Stomach (tissue), 19 donors: ENCODE measurements around the gene OR2L2. TPM values are rescaled to one million over a fixed set of nuclear protein-coding genes. Genes with fewer than 3 reads are reported as not detected.

Experiments used
- DNase-seq, 2 donors: peaks; one replicate each; pipeline versions ENCODE4 v3.0.0 to v3.0.0-alpha.2; 2013 to 2019
- H3K27ac ChIP-seq, 5 donors: fragments of 200-600 bp in 4 of 5; sonication (generic) in 4 of 5; one replicate each; pipeline ENCODE4 v1.5.1; 2013 to 2019; ENCODE audit warnings: mild to moderate bottlenecking in 1 of 5, moderate library complexity in 1 of 5
- H3K27me3 ChIP-seq, 3 donors: fragments of 200-600 bp; sonication (generic); one replicate each; pipeline ENCODE4 v1.5.1; 2017 to 2019; ENCODE audit warnings: mixed run types in 1 of 3
- H3K36me3 ChIP-seq, 4 donors: fragments of 200-600 bp; sonication (generic); 1 replicate in 3 of 4; 2 replicates in 1 of 4; pipeline ENCODE4 v1.5.1; 2016 to 2019
- H3K4me1 ChIP-seq, 4 donors: fragments of 200-600 bp; sonication (generic); one replicate each; pipeline ENCODE4 v1.5.1; 2016 to 2019
- H3K4me3 ChIP-seq, 4 donors: fragments of 200-600 bp; sonication (generic) in 3 of 4; one replicate each; pipeline ENCODE4 v1.5.1; 2016 to 2019; ENCODE audit warnings: mild to moderate bottlenecking in 1 of 4
- H3K9me3 ChIP-seq, 4 donors: fragments of 200-600 bp; sonication (generic); one replicate each; pipeline ENCODE4 v1.5.1; 2016 to 2019
- CTCF ChIP-seq, 7 experiments: fragments of 450-650 bp in 4 of 7; fragments of 200-600 bp in 3 of 7; sonication (generic) in 3 of 7; IDR thresholded peaks; one replicate each; pipeline ENCODE4 v1.5.1; 2016 to 2019; ENCODE audit warnings: antibody characterized with exemption in 7 of 7, control low read depth in 2 of 7, mild to moderate bottlenecking in 1 of 7
- EP300 ChIP-seq: sonication (generic); formaldehyde crosslinking; IDR thresholded peaks from one replicate; pipeline ENCODE4 v1.6.1; 2017; ENCODE audit warnings: antibody characterized with exemption
- POLR2A ChIP-seq, 4 donors: fragments of 450-650 bp; IDR thresholded peaks; one replicate each; pipeline ENCODE4 v1.6.1; 2016; ENCODE audit warnings: antibody characterized with exemption in 4 of 4, control low read depth in 2 of 4, mild to moderate bottlenecking in 1 of 4, moderate library complexity in 1 of 4
- POLR2AphosphoS5 ChIP-seq, 3 donors: sonication (generic); formaldehyde crosslinking; IDR thresholded peaks; one replicate each; pipeline ENCODE4 v1.6.1; 2016; ENCODE audit warnings: antibody characterized with exemption in 3 of 3
- WGBS, 5 donors: extraction: QIAGEN DNeasy Blood & Tissue Kit in 3 of 5; methylation state at CpG; one replicate each; pipeline versions ENCODE4 v1.1.5 to v1.1.7; 2013 to 2018; 5-methylcytosine and 5-hydroxymethylcytosine counted together
- intact Hi-C: fragments of 100-400 bp; cut with DNase I; formaldehyde crosslinking; loops from one replicate; pipeline ENCODE4 v1.15.1; 2023; ENCODE audit warnings: low total_unique reads
- long read RNA-seq, 10 donors: transcript quantifications; one replicate each; lab custom pipeline, GENCODE V29; 2026
- polyA plus RNA-seq, 3 donors: library from polyadenylated mRNA; stranded (reverse); fragments of 200-250 nt; gene quantifications; one replicate each; pipeline ENCODE4 v1.2.3, GENCODE V29; 2013
- total RNA-seq, 5 donors: library from RNA; depleted of rRNA; stranded (reverse); fragments of >200 nt; gene quantifications; one replicate each; pipeline versions ENCODE4 v1.1.0 to v1.2.3, GENCODE V29; 2014 to 2016
- donor health status: healthy with polysubstance abuse.
- donor health status: Bipolar disorder and iron deficiency.
- donor health status: healthy.

The OR2L2 gene
- not detected for total RNA-seq
- not detected for polyA plus RNA-seq
- long read RNA-seq, donor 1 = 0 reads
- long read RNA-seq, donor 2 = 0 reads
- long read RNA-seq, donor 3 = 0 reads
- long read RNA-seq, donor 4 = 0 reads
- long read RNA-seq, donor 5 = 0 reads
- long read RNA-seq, donor 6 = 0 reads
- long read RNA-seq, donor 7 = 0 reads
- long read RNA-seq, donor 8 = 0 reads
- long read RNA-seq, donor 9 = 0 reads
- long read RNA-seq, donor 10 = 0 reads

- intact Hi-C loops = no loop called here
- DNase-seq = no peak
- Histone ChIP-seq H3K4me3 (no peak within 1 kb of the TSS), H3K27ac (no peak within 1 kb of the TSS), H3K9me3 (peaks cover 0 to 41% (median 24%) of the 10 kb centered on the region in 4 donors), H3K27me3 (no peaks in the 10 kb centered on the region), H3K36me3 (no peaks in the 10 kb centered on the region), H3K4me1 (no peaks in the 10 kb centered on the region)
- WGBS, 5 donors = 31 to 48% (median 38%) methylated on average over 2 of the region's 2 CpGs
- no peak for TF ChIP-seq POLR2AphosphoS5 (IDR thresholded peaks at IDR 0.05)
- TF ChIP-seq EP300 = no peak
- no peak for TF ChIP-seq CTCF (IDR thresholded peaks at IDR 0.05)
- TF ChIP-seq POLR2A (IDR thresholded peaks at IDR 0.05) = no peak
These were observed at the start of gene OR2L2 for GRCh38 chr1:248029770-248030169. Gene OR2L2 (plus strand): TSS chr1:248030070. CDS start chr1:248038268, 8,198 bp downstream.

- H3K36me3 ChIP-seq = no peaks in the 10 kb centered on the region
- peaks cover 0 to 9% (median 4%) of the 10 kb centered on the region in 4 donors for H3K9me3 ChIP-seq
- DNase-seq = no peak
- H3K4me3 ChIP-seq = no peak overlapping the region
- TF ChIP-seq POLR2AphosphoS5 (IDR thresholded peaks at IDR 0.05) (no peak), CTCF (IDR thresholded peaks at IDR 0.05) (no peak), POLR2A (IDR thresholded peaks at IDR 0.05) (no peak), EP300 (no peak)
- no peak overlapping the region for H3K27ac ChIP-seq
- intact Hi-C loops = no loop called here
- no peaks in the 10 kb centered on the region for H3K27me3 ChIP-seq
- H3K4me1 ChIP-seq = no peaks in the 10 kb centered on the region
- WGBS, 5 donors = 38 to 53% (median 43%) methylated on average over 2 of the region's 2 CpGs
These were observed 36.9 kb upstream of the OR2L2 start for GRCh38 chr1:247992986-247993385.

- intact Hi-C loops = no loop called here
- H3K4me3 ChIP-seq = no peak overlapping the region
- no peak overlapping the region for H3K27ac ChIP-seq
- no peaks in the 10 kb centered on the region for H3K36me3 ChIP-seq
- TF ChIP-seq POLR2AphosphoS5 (IDR thresholded peaks at IDR 0.05) = no peak
- TF ChIP-seq POLR2A (IDR thresholded peaks at IDR 0.05) = no peak
- no peak for TF ChIP-seq EP300
- no peak for TF ChIP-seq CTCF (IDR thresholded peaks at IDR 0.05)
- WGBS, 5 donors = 21 to 51% (median 43%) methylated on average over 2 of the region's 2 CpGs
- no peak for DNase-seq
- H3K4me1 ChIP-seq = no peaks in the 10 kb centered on the region
- H3K9me3 ChIP-seq = peaks cover 0 to 8% (median 2%) of the 10 kb centered on the region in 4 donors
- no peaks in the 10 kb centered on the region for H3K27me3 ChIP-seq
These were observed 31.1 kb upstream of the OR2L2 start for GRCh38 chr1:247998811-247999210.

GRCh38 chr1:248000169-248000568, 29.7 kb upstream of the OR2L2 start:
- H3K4me3 ChIP-seq = no peak overlapping the region
- intact Hi-C loops = no loop called here
- no peaks in the 10 kb centered on the region for H3K4me1 ChIP-seq
- H3K27ac ChIP-seq = no peak overlapping the region
- no peaks in the 10 kb centered on the region for H3K36me3 ChIP-seq
- DNase-seq = no peak
- H3K27me3 ChIP-seq = no peaks in the 10 kb centered on the region
- peaks cover 0 to 8% (median 2%) of the 10 kb centered on the region in 4 donors for H3K9me3 ChIP-seq
- TF ChIP-seq POLR2A (IDR thresholded peaks at IDR 0.05) = no peak
- TF ChIP-seq CTCF (IDR thresholded peaks at IDR 0.05) = no peak
- no peak for TF ChIP-seq POLR2AphosphoS5 (IDR thresholded peaks at IDR 0.05)
- TF ChIP-seq EP300 = no peak
- WGBS, 5 donors = 79 to 95% (median 88%) methylated on average over 1 of the region's 1 CpG
